Suppressor macrophage treated with lipopolysaccharide for 1 hour (primary cell): ENCODE data around the gene C1GALT1.
"Not testable (repeated sequence)": the region's sequence is repeated elsewhere in the genome, so short reads cannot be mapped to it uniquely, and the experiment has no call there.

ENCODE experiments used
- DNase-seq, 3 donors: peaks; one replicate each; pipeline ENCODE4 v3.0.0-alpha.2; 2020 to 2022

C1GALT1 gene

DNA sequence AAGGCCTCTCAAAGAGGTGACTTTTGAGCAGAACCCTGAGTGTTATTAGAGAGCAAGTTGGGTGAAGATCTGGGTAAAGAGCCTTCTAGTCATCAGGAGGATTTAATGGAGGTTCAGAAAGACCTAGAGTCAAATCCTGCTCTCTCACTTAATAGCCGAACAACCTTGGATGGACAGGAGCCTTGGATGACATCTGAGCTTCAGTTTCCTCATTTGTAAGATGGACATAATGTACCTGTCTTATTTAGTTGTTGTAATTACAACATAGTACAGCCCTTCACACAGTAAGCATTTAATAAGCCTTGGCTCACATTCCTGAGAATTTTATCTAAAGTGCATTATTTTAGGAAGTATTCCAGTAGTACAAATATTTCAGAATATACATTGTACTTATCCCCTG is 57.0 kb downstream of the C1GALT1 start:
- DNase-seq, result no peak

DNA sequence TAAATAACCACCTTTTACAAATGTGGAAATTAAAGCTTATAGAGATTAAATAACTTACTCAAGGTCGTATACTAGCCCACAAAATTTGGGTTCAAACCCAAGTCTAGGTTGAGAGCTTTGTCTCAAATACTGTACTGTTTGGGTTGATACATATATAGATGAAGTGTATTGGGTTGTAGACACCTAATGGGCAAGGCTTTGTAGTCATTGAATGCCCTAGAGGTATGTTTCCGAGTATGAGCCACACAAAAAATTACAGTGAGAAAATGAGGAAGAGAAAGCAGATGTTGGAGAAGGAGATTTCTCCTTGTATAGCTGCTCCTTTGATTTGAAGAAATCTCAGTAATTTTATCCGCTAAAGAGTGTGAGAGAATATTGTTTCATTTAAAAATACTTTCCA is 60.6 kb downstream of the C1GALT1 start:
- peak in 1 of 3 donors; percentile 11 for DNase-seq

DNA sequence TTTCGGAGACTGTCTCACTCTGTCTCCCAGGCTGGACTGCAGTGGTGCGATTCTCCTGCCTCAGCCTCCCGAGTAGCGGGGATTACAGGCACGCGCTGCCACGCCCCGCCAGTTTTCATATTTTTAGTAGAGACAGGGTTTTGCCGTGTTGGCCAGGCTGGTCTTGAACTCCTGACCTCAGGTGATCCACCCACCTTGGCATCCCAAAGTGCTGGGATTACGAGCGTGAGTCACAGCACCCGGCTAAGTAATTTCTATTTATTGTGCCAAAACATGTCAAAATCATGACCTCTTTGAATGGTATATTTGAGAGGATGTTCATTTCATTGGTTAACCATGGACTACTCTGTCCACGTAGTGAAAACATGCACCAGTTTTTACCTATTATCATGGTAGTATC is 62.9 kb downstream of the C1GALT1 start:
- not testable (repeated sequence) for DNase-seq

DNA sequence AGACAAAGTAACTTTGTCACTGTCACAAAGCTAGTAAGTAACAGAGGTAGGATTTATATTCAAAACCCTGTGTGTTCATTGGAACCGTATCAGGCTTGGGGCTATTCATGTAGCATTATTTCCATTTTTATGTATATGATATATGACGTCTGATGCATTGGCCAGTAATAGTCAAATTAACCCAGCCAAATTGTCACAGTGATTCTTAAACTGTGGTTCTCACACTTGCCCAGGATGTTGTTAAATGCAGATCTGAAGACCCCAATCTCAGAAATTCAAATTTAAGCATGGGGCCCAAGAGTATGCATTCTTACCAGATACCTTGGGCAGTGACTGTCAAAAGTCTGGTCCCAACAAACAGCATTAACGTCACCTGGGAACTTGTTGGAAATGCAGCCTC is 63.9 kb downstream of the C1GALT1 start:
- DNase-seq, result no peak

DNA sequence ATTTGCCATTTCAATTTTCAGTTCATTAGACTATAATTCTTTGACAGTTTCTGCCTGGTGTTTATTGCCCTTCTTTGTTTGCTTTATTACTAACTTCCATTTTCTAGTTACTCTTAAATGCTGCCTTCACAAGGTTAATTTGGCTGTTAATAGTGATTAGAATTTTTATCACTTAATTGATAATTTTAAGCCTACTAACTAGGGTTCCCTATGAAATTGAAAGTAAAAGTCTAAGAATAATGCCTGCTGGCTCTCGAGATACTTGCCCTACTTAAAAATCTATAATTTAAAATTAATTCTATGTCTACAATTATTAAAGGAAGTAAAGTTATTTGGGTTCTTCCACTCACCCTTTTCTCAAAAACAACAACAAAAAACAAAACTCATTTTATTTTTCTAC is 65.3 kb downstream of the C1GALT1 start:
- DNase-seq, result peak in 1 of 3 donors; percentile 10

DNA sequence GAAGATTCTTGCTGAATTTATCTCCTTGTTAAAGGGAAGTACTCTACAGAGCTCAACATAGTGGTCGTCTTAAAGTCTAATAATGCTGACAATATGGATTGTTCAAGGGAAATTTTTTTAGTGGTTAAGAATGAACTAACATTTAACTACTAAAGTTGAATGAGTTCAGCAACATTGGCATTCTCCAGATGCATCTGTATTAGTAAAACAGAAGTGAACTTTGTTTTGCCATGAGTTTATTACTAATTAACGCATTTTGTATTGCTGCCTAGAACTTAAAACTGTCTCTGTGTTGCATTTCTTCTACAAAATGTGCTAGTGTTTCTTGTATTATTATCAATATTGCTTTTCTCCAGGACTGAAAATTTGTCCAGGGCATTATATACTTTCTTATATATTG is 67.5 kb downstream of the C1GALT1 start:
- peak in 2 of 3 donors; percentile 20 to 25 for DNase-seq

DNA sequence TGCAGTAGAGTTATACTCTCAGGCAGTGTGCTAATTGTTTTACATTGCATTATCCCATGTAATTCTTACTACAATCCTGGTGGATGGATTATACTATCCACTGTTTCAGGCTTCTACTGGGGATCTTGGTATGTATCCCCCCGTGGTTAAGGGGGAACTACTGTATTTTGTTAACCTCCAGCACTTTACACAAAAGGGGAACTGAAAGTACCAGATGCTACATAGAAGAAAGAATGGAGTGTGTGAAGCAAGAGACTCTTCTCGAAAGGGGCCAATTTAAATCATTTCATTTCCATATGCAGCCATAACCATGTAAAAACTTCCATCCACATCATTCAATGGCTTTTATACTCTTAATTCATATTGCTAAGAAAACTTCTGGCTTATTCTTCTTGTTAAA is 69.4 kb downstream of the C1GALT1 start:
- peak; percentile 62 to 81 (median 75) for DNase-seq

DNA sequence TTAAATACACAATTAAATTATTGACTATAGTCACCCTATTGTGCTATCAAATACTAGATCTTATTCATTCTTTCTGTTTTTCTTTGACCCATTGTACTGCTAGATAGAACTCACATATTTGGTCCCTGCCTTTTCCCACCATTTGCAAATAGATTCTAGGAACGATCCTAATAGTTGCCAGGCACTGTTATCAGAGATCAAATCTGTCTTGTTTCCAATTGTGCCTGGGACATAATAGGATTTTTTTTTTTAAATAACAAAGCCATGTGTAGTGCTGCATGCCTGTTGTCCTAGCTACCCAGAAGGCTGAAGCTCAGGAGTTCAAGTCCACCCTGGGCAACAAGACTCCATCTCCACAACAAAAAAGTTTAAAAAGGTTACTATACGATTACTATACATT is 72.0 kb downstream of the C1GALT1 start:
- DNase-seq, result no peak

DNA sequence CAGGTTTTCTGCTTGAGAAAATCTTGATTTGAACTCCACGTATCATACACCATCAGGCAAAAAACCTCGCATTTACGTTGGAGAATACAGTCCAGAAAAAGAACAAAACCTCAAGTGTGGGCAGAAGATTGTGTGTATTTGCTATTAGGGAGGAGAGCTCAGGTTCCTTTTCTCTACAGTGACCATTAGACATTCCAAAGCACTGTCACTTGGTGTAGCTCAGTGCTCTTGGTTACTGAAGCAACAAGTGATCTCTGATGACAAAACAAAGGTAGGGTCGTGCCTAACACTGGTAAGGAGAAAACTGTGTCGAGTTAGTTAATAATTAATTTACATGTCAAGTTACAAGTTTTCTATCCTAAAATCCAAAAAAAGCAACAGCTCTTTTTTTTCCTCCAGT is 72.6 kb downstream of the C1GALT1 start:
- no peak for DNase-seq

DNA sequence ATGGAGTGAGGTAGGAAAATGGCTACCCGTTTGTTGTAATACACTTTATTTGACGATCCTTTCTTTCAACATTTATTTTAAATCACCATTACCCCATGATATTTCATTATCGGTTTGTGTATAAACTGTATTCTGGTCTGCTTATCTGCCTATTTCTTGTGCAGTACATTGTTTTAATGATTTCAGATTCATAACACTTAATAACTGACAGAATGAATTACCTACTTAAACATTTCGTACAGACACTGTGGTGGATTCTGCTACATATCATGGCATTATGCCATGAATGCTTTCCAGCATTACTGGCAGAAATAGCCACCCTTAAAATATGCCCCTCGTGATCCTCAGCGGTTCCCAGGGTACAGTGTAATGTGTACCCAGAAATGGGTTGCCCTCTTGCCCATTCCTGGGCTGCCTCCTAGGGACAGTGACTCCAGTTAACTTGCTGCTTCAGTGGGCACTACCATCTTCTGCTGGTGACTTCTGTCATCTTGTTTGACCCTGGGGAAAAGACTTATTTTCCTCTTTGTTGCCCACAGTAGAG is 74.5 kb downstream of the C1GALT1 start:
- no peak for DNase-seq

DNA sequence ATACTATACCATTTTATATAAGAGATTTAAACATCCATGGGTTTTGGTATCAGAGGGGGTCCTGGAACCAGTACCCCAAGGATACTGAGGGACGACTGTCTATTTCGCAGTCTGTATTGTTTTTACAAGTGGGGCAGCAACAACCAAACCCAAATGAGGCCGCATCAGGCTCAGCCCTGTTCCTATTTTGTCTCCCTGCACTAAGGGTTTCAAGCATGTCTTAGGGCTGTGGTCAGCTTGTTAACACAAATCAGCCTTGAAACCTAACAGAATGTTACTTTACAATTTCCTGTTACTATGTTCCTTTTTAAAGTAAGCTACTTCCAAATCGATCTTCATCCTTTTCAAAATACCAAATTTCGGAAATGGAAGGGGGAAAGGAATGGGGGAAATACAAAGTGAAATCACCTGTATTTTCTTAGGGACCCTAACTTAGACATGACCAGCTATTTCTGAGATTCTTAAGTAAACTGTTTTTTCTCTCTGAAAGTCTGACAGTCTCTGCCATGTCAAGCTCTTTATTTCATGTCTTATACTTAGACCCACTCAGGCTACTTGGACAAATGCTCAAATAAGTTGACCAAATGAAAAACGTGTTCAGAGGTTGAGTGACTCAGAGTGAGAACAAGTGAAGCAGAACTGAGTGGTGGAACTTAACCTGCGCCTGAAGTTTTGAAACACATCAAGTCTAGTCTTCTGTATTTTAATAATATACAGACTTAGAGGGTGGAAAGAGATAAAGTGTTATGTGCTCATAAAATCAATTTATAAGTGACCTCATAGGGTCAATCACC is 75.8 kb downstream of the C1GALT1 start:
- peak; percentile 42 to 52 (median 50) for DNase-seq

DNA sequence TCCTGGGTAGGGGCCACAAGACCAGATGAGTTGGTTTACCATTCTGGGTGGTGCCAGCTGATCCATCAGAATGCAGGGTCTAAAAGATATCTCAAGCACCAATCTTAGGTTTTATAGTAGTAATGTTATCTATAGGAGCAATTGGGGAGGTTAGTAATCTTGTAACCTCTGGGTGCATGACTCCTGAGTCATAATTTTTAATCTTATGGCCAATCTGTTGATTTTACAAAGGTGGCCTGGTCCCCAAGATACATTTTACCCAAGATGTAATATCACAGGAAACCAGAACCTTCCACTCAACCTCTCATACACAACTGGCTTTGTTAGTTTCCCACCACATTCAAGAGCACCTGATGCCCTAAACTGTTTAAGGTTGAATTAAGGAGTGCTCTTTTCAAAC is 79.5 kb downstream of the C1GALT1 start:
- DNase-seq, result no peak

DNA sequence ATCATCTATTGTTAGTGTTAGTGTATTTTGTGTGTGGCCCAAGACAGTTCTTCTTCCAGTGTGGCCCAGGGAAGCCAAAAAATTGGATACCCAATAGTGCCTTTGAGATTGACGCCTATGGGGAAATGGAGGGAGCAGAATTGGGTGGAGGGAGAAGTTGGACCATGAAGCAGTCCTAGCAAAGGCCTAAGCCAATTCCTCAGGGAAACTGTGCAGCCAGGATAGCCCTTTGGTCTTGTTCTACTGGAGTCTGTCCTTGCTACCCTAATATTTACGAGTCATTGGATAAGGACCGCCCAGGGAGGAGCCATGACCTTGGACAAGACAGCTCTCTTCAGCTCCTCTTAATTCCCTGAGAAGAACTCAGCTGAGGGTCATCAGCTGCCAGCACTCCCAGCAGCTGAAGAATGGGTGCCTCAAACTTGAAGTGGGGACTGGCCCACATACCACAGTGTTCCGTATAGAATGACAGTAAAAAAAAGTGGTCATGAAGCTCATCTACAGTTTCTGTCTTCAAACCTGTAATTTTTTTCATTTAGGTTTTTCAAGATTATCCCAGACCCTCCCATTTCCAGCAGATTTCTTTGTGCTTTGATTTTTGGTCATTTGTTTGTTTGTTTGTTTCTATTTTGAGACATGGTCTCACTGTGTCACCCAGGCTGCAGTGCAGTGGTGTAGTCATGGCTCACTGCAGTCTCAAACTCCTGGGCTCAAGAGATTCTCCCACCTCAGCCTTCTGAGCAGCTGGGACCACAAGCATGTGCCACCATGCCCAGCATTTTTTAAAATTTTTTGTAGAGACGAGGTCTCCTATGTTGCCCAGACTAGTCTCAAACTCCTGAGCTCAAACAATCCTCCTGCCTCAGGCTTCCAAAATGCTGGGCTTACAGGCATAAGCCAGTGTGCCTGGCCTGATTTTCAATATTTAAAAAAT is 81.2 kb downstream of the C1GALT1 start:
- DNase-seq, result no peak

DNA sequence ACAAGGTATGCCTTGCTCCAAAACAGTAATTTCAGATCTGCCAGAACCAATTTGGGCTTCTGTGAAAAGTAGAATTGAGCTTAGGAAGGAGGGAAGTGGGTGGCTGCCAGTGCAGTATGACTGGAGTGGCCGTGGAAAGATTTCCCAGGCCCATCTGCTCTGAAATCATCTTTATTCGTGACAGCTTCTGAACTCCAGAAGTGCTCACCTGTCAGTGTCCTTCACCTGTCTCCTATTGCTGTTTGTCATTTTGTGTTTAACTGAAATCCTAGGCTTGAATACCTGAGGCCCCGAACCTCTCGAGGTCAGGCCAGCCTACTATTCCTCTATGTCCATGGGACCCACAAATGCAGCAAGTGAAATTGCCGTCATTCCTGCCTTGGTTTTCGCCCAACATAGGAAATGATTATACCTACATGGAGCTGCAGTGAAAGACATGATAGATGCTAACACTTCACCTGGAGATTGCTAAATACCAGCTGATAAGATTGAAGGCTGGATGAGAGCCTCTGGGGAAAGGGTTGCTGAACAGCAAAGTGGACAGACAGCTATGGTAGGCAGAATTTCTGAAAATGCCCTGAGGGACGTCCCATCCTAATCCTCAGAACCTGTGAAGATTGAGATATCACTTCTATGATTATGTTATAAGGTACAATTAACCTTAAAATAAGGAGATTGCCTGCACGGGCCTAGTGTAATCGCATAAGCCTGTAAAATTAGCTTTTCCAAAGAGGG is 82.1 kb downstream of the C1GALT1 start:
- DNase-seq, result no peak

DNA sequence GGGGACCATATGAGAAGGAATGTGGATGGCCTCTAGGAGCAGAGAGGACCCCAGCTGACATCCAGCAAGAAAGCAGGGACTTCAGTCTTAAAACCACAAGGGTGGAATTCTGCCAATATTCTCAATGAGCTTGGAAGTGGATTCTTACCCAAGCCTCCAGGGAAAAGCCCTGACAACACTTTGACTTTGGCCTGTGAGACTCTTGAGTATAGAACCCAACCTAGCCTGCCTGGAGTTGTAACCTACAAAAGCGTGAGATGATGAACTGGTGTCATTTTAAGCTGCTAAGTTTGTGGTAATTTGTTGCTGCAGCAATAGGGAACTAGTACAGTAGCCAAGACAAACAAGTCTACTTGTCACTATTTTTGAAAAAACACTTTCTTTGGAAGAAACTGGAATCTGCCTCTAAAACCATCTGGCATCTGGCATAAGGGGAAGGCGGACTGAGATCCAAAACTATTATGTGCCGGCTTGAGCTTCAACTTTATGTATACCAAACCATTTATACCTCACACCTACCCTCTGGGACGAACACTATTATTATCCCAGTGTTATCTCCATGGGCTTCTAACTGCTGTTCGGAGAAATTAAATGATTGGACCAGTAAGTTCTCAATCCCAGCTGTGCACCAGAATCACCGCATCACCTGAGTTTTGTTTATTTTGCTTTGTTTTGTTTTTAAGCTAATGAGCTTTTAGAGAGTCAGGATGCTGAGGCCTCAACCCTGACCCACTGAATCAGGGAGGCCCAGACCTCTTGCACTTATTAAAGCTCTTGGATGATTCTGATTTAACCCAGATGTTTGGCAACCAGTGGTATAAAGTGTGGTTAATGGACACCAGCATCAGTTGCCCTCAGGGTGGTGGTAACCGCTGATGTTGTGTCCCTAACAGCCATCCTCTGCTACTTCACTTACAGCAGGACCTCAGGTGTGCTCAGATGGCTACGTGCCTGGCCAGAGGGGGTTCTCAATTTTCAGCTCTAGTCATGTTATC is 83.0 kb downstream of the C1GALT1 start:
- no peak for DNase-seq

DNA sequence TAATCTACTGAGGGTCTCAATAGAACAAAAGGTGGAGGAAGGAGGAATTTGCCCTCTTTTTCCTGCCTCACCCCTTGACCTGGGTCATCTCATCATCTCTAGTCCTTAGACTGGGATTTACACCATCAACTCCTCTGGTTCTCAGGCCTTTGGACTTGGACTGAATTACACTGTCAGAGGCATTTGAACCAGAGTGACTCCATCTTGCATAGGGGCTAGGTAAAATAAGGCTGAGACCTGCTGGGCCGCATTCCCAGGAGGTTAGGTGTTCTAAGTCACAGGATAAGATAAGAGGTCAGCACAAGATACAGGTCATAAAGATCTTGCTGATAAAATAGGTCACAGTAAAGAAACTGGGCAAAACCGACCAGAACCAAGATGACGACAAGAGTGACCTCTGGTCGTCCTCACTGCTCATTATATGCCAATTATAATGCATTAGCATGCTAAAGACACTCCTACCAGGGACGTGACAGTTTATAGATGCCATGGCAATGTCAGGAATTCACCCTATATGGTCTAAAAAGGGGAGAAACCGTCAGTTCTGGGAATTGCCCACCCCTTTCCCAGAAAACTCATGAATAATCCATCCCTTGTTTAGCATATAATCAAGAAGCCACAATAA is 84.0 kb downstream of the C1GALT1 start:
- no peak for DNase-seq

DNA sequence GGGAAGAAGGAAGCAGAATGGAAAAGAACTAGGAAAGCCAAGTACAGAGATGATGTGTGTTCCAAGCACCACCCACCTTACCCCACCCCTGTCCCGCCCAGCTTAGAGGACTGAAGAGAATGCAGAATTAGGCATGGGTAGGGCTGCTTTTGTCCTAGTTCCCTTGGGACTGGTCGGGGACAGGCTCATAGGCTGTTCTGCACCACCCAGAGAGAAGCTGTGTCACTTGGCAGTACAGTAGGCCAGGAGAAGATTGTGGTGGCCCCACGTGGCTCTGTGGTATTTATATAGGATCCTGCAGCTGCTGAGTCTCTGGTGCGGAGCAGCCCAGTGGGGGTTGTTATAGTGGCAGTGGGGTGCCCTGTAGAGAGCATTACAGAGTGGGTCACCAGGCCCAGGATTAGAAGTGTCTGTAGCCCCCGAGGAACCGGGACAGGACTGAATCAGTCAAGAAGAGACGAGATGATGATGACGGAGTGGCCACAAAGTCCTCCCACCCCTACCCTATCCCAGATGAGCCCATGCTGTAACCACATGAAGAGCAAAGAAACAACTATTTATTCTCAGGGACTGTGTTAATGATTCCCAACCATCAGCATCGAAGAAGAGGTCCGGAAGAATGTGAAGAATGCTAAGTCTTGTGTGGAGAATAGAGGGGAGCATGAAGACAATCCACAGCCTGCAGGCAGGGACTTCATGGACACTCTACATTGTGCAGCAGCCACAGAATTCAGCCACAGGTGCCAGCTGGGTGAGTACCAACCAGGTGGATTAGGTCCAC is 88.9 kb downstream of the C1GALT1 start:
- DNase-seq, result no peak

DNA sequence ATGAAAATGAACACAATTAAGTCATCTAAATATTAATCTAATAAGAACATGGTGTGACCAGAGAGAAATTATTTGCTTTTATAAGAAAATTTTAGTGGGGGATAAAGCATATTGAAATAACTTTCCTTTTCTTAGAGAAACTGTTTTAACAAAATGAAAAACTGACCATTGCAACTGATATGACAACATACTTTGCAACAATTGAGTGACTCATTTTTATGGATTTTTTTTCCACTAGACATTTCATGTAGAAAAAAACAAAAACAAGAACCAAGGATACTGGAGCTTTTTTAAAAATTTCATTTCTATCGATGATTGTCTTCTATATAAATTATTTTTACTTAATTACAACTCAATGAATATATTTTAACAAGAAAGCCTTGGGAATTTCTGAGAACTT is 90.0 kb downstream of the C1GALT1 start:
- DNase-seq, result peak in 2 of 3 donors; percentile 53 to 55

DNA sequence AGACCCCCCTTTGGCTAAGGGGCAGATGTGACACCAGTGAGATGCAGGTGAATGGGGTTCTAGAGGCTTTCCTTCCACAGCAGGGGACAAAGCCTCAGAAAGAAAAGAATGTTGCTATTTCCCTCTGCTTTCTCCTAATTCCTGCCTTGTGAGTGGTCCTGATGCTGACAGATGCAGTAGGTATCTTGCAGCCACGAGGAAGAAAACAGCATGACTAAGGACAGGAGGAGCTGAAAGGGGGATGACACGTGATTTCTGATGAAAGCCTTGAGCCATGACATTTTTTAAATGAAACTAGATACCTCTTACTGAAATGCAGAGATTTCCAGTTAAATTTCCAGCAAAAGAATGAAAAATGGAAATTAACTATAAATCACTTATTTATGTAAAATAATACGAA is 92.4 kb downstream of the C1GALT1 start:
- no peak for DNase-seq

DNA sequence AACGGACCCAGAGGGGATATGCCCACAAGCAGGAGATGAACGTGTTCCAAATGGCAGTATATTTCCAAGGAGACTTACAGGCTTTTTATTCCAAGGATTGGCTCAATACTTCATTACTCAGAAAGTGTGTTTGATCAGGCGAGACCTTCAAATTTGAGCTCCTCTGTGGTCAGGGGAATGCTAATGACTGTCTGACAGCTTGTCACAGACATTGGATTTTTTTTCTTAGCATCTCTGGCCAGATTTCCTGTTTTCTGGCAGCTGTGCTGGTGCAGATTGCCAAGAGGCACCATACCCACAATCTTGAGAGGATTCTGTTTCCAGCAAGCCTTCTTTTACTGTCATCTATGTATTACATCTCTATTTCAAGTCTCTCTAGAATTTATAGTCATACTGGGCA is 93.8 kb downstream of the C1GALT1 start:
- DNase-seq, result no peak
